K562 (cell line): ENCODE measurements around the gene MDN1. TPM values are rescaled to one million over a fixed set of nuclear protein-coding genes. Genes with fewer than 3 reads are reported as not detected.

Source experiments
- ATAC-seq: fragments of 200-7000 bp; cut with Tn5 transposase; 3 replicates; pipeline ENCODE4 v1.9.1; 2020; ENCODE audit warnings: moderate library complexity
- BruUV-seq: library from RNA; stranded (reverse); fragments of 400-500 nt; replicated peaks from 2 replicates; lab custom pipeline; 2021; lab: Mats Ljungman, UMichigan
- CTCF ChIA-PET: fragments of 300-600 bp; formaldehyde crosslinking; extraction: SDS; loops from one replicate; lab custom pipeline; 2021; ENCODE audit warnings: low intra/inter-chr PET ratio; lab: Yijun Ruan, JAX
- POLR2A ChIA-PET: fragments of 300-600, 350-650 bp; sonication (Branson Sonifier 250); formaldehyde crosslinking; extraction: SDS; loops from one replicate; lab custom pipeline; 2021; ENCODE audit warnings: antibody characterized with exemption, inconsistent platforms; lab: Yijun Ruan, JAX
- DNase-seq, 4 experiments: peaks; one replicate each; pipeline versions ENCODE4 v3.0.0 to v3.0.0-alpha.2; 2011 to 2018; ENCODE audit warnings: low spot score in 3 of 4, mixed read lengths in 3 of 4; ENCODE audit errors: extremely low read depth in 1 of 4
- FAIRE-seq: peaks from 2 replicates; lab custom pipeline; 2011; peaks lifted over from hg19 to GRCh38; lab: Jason Lieb, UNC
- H2AFZ ChIP-seq: 2 replicates; pipeline ENCODE4 v1.6.0; 2011; ENCODE audit warnings: low read depth, low read length, control low read depth, inconsistent platforms
- H3K27ac ChIP-seq: fragments of 200-600 bp; 3 replicates; pipeline ENCODE4 v1.8.0; 2011; ENCODE audit warnings: low read depth, mild to moderate bottlenecking, control low read depth, inconsistent platforms, low read length, moderate library complexity, mixed read lengths; ENCODE audit errors: extremely low read depth
- H3K27me3 ChIP-seq, 2 experiments: fragments of 300-600 bp in 1 of 2; 2 replicates in 1 of 2; 3 replicates in 1 of 2; pipeline versions ENCODE4 v1.6.0 to v1.8.0; 2011; ENCODE audit warnings: inconsistent platforms in 2 of 2, low read length in 2 of 2, mild to moderate bottlenecking in 1 of 2, mixed read lengths in 1 of 2, moderate library complexity in 1 of 2; ENCODE audit not compliant: control insufficient read depth in 2 of 2, insufficient read depth in 2 of 2
- H3K36me3 ChIP-seq: fragments of 300-600 bp; 3 replicates; pipeline ENCODE4 v1.8.0; 2011; ENCODE audit warnings: mild to moderate bottlenecking, low read length, inconsistent platforms; ENCODE audit not compliant: control insufficient read depth, insufficient read depth
- H3K4me1 ChIP-seq, 2 experiments: fragments of 200-600 bp in 1 of 2; replicated peaks in 1 of 2; 2 replicates in 1 of 2; 3 replicates in 1 of 2; pipeline versions ENCODE4 v1.5.1 to v1.8.0; 2011; ENCODE audit warnings: inconsistent platforms in 2 of 2, low read length in 2 of 2, mild to moderate bottlenecking in 1 of 2, mixed read lengths in 1 of 2, moderate library complexity in 1 of 2; ENCODE audit not compliant: control insufficient read depth in 2 of 2, insufficient read depth in 2 of 2
- H3K4me2 ChIP-seq: 2 replicates; pipeline ENCODE4 v1.6.1; 2011; ENCODE audit warnings: low read length, control low read depth, inconsistent platforms, mixed read lengths; ENCODE audit not compliant: insufficient read depth
- H3K4me3 ChIP-seq: fragments of 200-600 bp; sonication (generic), shearing (Covaris generic); 2 replicates; pipeline ENCODE4 v1.5.1; 2016; ENCODE audit warnings: control low read depth, inconsistent platforms
- H3K79me2 ChIP-seq: fragments of 200-600 bp; 3 replicates; pipeline ENCODE4 v1.8.0; 2011; ENCODE audit warnings: low read length, inconsistent platforms; ENCODE audit not compliant: control insufficient read depth, insufficient read depth
- H3K9ac ChIP-seq, 2 experiments: 2 replicates each; pipeline versions ENCODE4 v1.6.0 to v1.6.1; 2011; ENCODE audit warnings: low read depth in 2 of 2, low read length in 2 of 2, control low read depth in 1 of 2, inconsistent platforms in 1 of 2, mild to moderate bottlenecking in 1 of 2, mixed read lengths in 1 of 2; ENCODE audit not compliant: insufficient read depth in 1 of 2
- H3K9me1 ChIP-seq: one replicate; pipeline ENCODE4 v1.6.0; 2011; ENCODE audit warnings: inconsistent platforms, mild to moderate bottlenecking, low read length, moderate library complexity; ENCODE audit not compliant: control insufficient read depth, insufficient read depth
- H3K9me3 ChIP-seq: replicated peaks from 2 replicates; pipeline ENCODE4 v1.5.1; 2011; ENCODE audit warnings: low read depth, low read length, inconsistent platforms; ENCODE audit not compliant: control insufficient read depth, insufficient read depth
- H4K20me1 ChIP-seq: replicated peaks from 2 replicates; pipeline ENCODE4 v1.6.1; 2011; ENCODE audit warnings: low read length, inconsistent platforms, mixed read lengths; ENCODE audit not compliant: control insufficient read depth, insufficient read depth
- ATF7 ChIP-seq: fragments of 450-650 bp; IDR thresholded peaks from 2 replicates; pipeline ENCODE4 v1.7.1; 2014; ENCODE audit warnings: mild to moderate bottlenecking, moderate library complexity
- CLOCK ChIP-seq: fragments of 250-450 bp; sonication (Bioruptor Pico); IDR thresholded peaks from 2 replicates; pipeline ENCODE4 v1.4.0; 2020; ENCODE audit warnings: mild to moderate bottlenecking, moderate library complexity, borderline replicate concordance
- EP400 ChIP-seq: fragments of 450-650 bp; IDR thresholded peaks from 2 replicates; pipeline ENCODE4 v1.6.1; 2017; ENCODE audit warnings: antibody characterized with exemption, mild to moderate bottlenecking, moderate library complexity
- NCOA4 ChIP-seq: fragments of 450-650 bp; IDR thresholded peaks from 2 replicates; pipeline ENCODE4 v1.6.1; 2018; ENCODE audit warnings: mild to moderate bottlenecking; ENCODE audit not compliant: partially characterized antibody
- PBX2 ChIP-seq, 2 experiments: IDR thresholded peaks in 1 of 2; conservative IDR thresholded peaks in 1 of 2; 2 replicates each; pipeline ENCODE4 v1.6.1; 2016; ENCODE audit warnings: low read depth in 2 of 2, mild to moderate bottlenecking in 1 of 2, missing compliant biosample characterization in 1 of 2, missing genetic modification characterization in 1 of 2, moderate library complexity in 1 of 2
- PML ChIP-seq: IDR thresholded peaks from 2 replicates; pipeline ENCODE4 v1.6.1; 2012; ENCODE audit warnings: low read length, inconsistent platforms
- RBFOX2 ChIP-seq: fragments of 200-400 bp; formaldehyde crosslinking; IDR thresholded peaks from 2 replicates; pipeline ENCODE4 v1.6.1; 2017; ENCODE audit warnings: low read depth, mild to moderate bottlenecking, low read length, moderate library complexity
- XRCC4 ChIP-seq: IDR thresholded peaks from one replicate; pipeline ENCODE4 v1.6.1; 2011; ENCODE audit not compliant: insufficient read depth, insufficient read length; ENCODE audit errors: extremely low read depth
- ZNF277 ChIP-seq: fragments of 250-450 bp; sonication (Bioruptor Pico); IDR thresholded peaks from 2 replicates; pipeline ENCODE4 v1.8.0; 2022; ENCODE audit warnings: inconsistent platforms, mild to moderate bottlenecking, moderate library complexity, borderline replicate concordance
- WGBS: fragments of 100-300 bp; shearing (Covaris generic); methylation state at CpG from one replicate; pipeline ENCODE4 v1.1.6; 2016; ENCODE audit warnings: low coverage, mixed read lengths; ENCODE audit not compliant: insufficient coverage; ENCODE audit errors: missing lambda C conversion rate; 5-methylcytosine and 5-hydroxymethylcytosine counted together
- in situ Hi-C: fragments of 300-500 bp; cut with MboI; formaldehyde crosslinking; loops from 4 replicates; pipeline ENCODE4 v1.15.0; 2018; ENCODE audit warnings: inconsistent platforms, mixed read lengths
- intact Hi-C: fragments of 100-400 bp; cut with micrococcal nuclease; formaldehyde crosslinking; loops from 2 replicates; pipeline ENCODE4 v1.14.2; 2022
- polyA plus RNA-seq, 8 experiments: library from polyadenylated mRNA; depleted of rRNA in 4 of 8; stranded (reverse) in 5 of 8; unstranded in 3 of 8; fragments of >200 nt; fragmentation: Nextera tagmentation in 2 of 8; fragmentation: Illumina TruSeq in 1 of 8; extraction: Ambion mirVana in 2 of 8; extraction: Trizol in 1 of 8; gene quantifications; 2 replicates each; pipeline versions ENCODE4 v1.2.1 to v1.2.3, GENCODE V29; 2011 to 2014; ENCODE audit warnings: inconsistent platforms in 1 of 8, missing spikeins in 1 of 8
- total RNA-seq, 7 experiments: library from RNA; depleted of rRNA in 6 of 7; stranded (reverse); fragments of >200 nt in 6 of 7; fragmentation: Illumina TruSeq in 2 of 7; extraction: Trizol in 2 of 7; gene quantifications; 2 replicates each; pipeline versions ENCODE4 v1.2.1 to v1.2.3, GENCODE V29; 2011 to 2021; ENCODE audit warnings: low replicate concordance in 1 of 7

MDN1 gene
- total and polyA plus RNA-seq, 9 of the 15 experiments (the other 6 are each of a cell fraction or from before 2014, with no cell fraction given), result 25.6 to 93.6 (median 43.0) TPM

GRCh38 chr6:89679215-89680120, 140.1 kb downstream of the MDN1 start:
- POLR2A ChIA-PET, result interaction anchor here (0.7 to 0.9 kb wide), 2 partner anchors 8 to 19 kb away, joined by 3 to 7 read pairs; no protein-coding TSS in a partner anchor
- intact Hi-C loops, result no loop called here
- no peak for TF ChIP-seq NCOA4
- TF ChIP-seq ZNF277 (CRISPR knock-in tag), result no peak
- no peak for TF ChIP-seq XRCC4
- TF ChIP-seq RBFOX2, result no peak
- no peak for TF ChIP-seq EP400
- TF ChIP-seq PBX2 (CRISPR knock-in tag; IDR thresholded peaks at IDR 0.05; ENCODE audit: low read depth), result no peak
- no peak for TF ChIP-seq PBX2 (tag; conservative IDR thresholded peaks at IDR 0.05; ENCODE audit: low read depth)
- no peak for TF ChIP-seq CLOCK (CRISPR knock-in tag)
- TF ChIP-seq PML, result no peak
- no peak for TF ChIP-seq ATF7

More at GRCh38 chr6:89679215-89680120, 140.1 kb downstream of the MDN1 start:
- Histone ChIP-seq H3K36me3 (peaks cover 95% of the 10 kb centered on the region), H3K9me3 (no peaks in the 10 kb centered on the region), H4K20me1 (no peaks in the 10 kb centered on the region; the same call in 1 of the 2 replicates), H2AFZ (no peak overlapping the region), H3K27ac (no peak overlapping the region), H3K4me3 (no peak overlapping the region), H3K9ac (no peak overlapping the region), H3K79me2 (no peaks in the 10 kb centered on the region; the same call in 2 of the 3 replicates), H3K4me1 (no peaks in the 10 kb centered on the region), H3K9me1 (no peaks in the 10 kb centered on the region), H3K27me3 (no peaks in the 10 kb centered on the region), H3K4me2 (no peak overlapping the region)
- 91% methylated on average over 6 of the region's 6 CpGs for WGBS
- ATAC-seq (no peak), FAIRE-seq (no peak), DNase-seq (no peak)
- BruUV-seq, result no TSS peak
- CTCF ChIA-PET, result no interaction called here
- in situ Hi-C loops, result no loop called here
